HepG2 (cell line): ENCODE measurements around the gene CAMKV. TPM values are rescaled to one million over a fixed set of nuclear protein-coding genes. Genes with fewer than 3 reads are reported as not detected.

Source experiments
- ATAC-seq: fragments of 200-7000 bp; cut with Tn5 transposase; 3 replicates; pipeline ENCODE4 v1.9.1; 2020; ENCODE audit warnings: mild to moderate bottlenecking, moderate library complexity
- BruUV-seq: library from RNA; stranded (reverse); fragments of 400-500 nt; replicated peaks from 2 replicates; lab custom pipeline; 2021; lab: Mats Ljungman, UMichigan
- CTCF ChIA-PET: fragments of 300-600 bp; formaldehyde crosslinking; extraction: SDS; loops from one replicate; lab custom pipeline; 2021; ENCODE audit warnings: low total read pairs, inconsistent platforms, low intra/inter-chr PET ratio; lab: Yijun Ruan, JAX
- POLR2A ChIA-PET: fragments of 350-600 bp; sonication (Branson Sonifier 250); formaldehyde crosslinking; loops from one replicate; lab custom pipeline; 2020; ENCODE audit warnings: antibody characterized with exemption, inconsistent platforms; lab: Yijun Ruan, JAX
- DNase-seq: peaks from one replicate; pipeline ENCODE4 v3.0.0-alpha.2; 2015; ENCODE audit warnings: low spot score
- FAIRE-seq: peaks from 3 replicates; lab custom pipeline; 2011; peaks lifted over from hg19 to GRCh38; lab: Jason Lieb, UNC
- H2AFZ ChIP-seq: one replicate; pipeline ENCODE4 v1.6.1; 2011; ENCODE audit warnings: low read length, inconsistent platforms
- H3K27ac ChIP-seq: fragments of 300-600 bp; 3 replicates; pipeline ENCODE4 v1.8.0; 2011; ENCODE audit warnings: mixed run types, mild to moderate bottlenecking, mixed read lengths, low read length, inconsistent platforms; ENCODE audit not compliant: insufficient read depth; ENCODE audit errors: extremely low read length
- H3K27me3 ChIP-seq, 2 experiments: fragments of 200-600 bp in 1 of 2; 2 replicates in 1 of 2; 3 replicates in 1 of 2; pipeline versions ENCODE4 v1.6.0 to v1.8.0; 2011; ENCODE audit warnings: low read length in 2 of 2, mild to moderate bottlenecking in 2 of 2, moderate library complexity in 2 of 2, inconsistent platforms in 1 of 2; ENCODE audit not compliant: insufficient read depth in 2 of 2, control insufficient read depth in 1 of 2
- H3K36me3 ChIP-seq, 2 experiments: fragments of 200-600 bp in 1 of 2; replicated peaks in 1 of 2; 2 replicates in 1 of 2; 3 replicates in 1 of 2; pipeline versions ENCODE4 v1.5.1 to v1.8.0; 2011; ENCODE audit warnings: low read length in 2 of 2, inconsistent platforms in 1 of 2; ENCODE audit not compliant: insufficient read depth in 2 of 2, control insufficient read depth in 1 of 2
- H3K4me1 ChIP-seq: 2 replicates; pipeline ENCODE4 v1.5.1; 2012; ENCODE audit warnings: low read length, inconsistent platforms; ENCODE audit not compliant: insufficient read depth
- H3K4me2 ChIP-seq: 2 replicates; pipeline ENCODE4 v1.6.0; 2011; ENCODE audit warnings: low read depth, low read length, inconsistent platforms
- H3K4me3 ChIP-seq, 3 experiments: fragments of 200-600 bp in 1 of 3; sonication (generic), shearing (Covaris generic) in 1 of 3; replicated peaks in 1 of 3; 2 replicates each; pipeline ENCODE4 v1.5.1; 2011 to 2016; ENCODE audit warnings: low read length in 3 of 3, inconsistent platforms in 2 of 3, low read depth in 2 of 3, mild to moderate bottlenecking in 2 of 3, control low read depth in 1 of 3, mixed read lengths in 1 of 3; ENCODE audit not compliant: insufficient read depth in 1 of 3
- H3K79me2 ChIP-seq: one replicate; pipeline ENCODE4 v1.6.1; 2011; ENCODE audit warnings: low read length, inconsistent platforms; ENCODE audit not compliant: insufficient read depth
- H3K9ac ChIP-seq: 2 replicates; pipeline ENCODE4 v1.6.0; 2011; ENCODE audit warnings: mild to moderate bottlenecking, low read depth, low read length, inconsistent platforms; ENCODE audit not compliant: insufficient read depth
- H3K9me3 ChIP-seq: 2 replicates; pipeline ENCODE4 v1.5.1; 2012; ENCODE audit warnings: mild to moderate bottlenecking, low read length
- H4K20me1 ChIP-seq: 2 replicates; pipeline ENCODE4 v1.6.0; 2011; ENCODE audit warnings: inconsistent platforms, mild to moderate bottlenecking, low read length, moderate library complexity; ENCODE audit not compliant: insufficient read depth
- E2F5 ChIP-seq: sonication (generic); formaldehyde crosslinking; conservative IDR thresholded peaks from 2 replicates; pipeline ENCODE4 v1.4.0; 2020; ENCODE audit warnings: missing genetic modification reagents
- FOSL2 ChIP-seq: sonication (generic); formaldehyde crosslinking; IDR thresholded peaks from 2 replicates; pipeline ENCODE4 v1.4.0; 2020; ENCODE audit warnings: missing genetic modification reagents
- FOXK2 ChIP-seq: fragments of 450-650 bp; IDR thresholded peaks from 2 replicates; pipeline ENCODE4 v1.6.1; 2016
- RFX1 ChIP-seq: fragments of 450-650 bp; IDR thresholded peaks from 2 replicates; pipeline ENCODE4 v1.6.1; 2017
- RFX3 ChIP-seq: IDR thresholded peaks from 2 replicates; pipeline ENCODE4 v1.6.1; 2016; ENCODE audit warnings: missing biosample characterization, missing genetic modification reagents
- ZFP82 ChIP-seq: sonication (generic); formaldehyde crosslinking; IDR thresholded peaks from 2 replicates; pipeline ENCODE4 v1.5.1; 2020; ENCODE audit warnings: mild to moderate bottlenecking, missing genetic modification reagents, borderline replicate concordance
- WGBS: methylation state at CpG from one replicate; pipeline ENCODE4 v1.1.6; 2017; ENCODE audit warnings: low lambda C conversion rate; 5-methylcytosine and 5-hydroxymethylcytosine counted together
- in situ Hi-C: cut with HindIII; loops from 2 replicates; pipeline ENCODE4 v1.10.0; 2017; ENCODE audit warnings: low pct_unique_long_range_greater_than_20kb; ENCODE audit not compliant: extremely low pct_ligation_motif_present
- intact Hi-C: fragments of 100-400 bp; cut with micrococcal nuclease; formaldehyde crosslinking; loops from one replicate; pipeline ENCODE4 v1.10.0; 2022; ENCODE audit not compliant: unreplicated experiment
- polyA plus RNA-seq, 8 experiments: library from polyadenylated mRNA; depleted of rRNA in 3 of 8; stranded (reverse) in 7 of 8; unstranded in 1 of 8; fragments of >200 nt; fragmentation: Illumina TruSeq in 4 of 8; extraction: Trizol in 4 of 8; gene quantifications; 2 replicates each; pipeline versions ENCODE4 v1.2.1 to v1.2.3, GENCODE V29; 2011 to 2016; ENCODE audit warnings: low read depth in 4 of 8, missing spikeins in 1 of 8, mixed read lengths in 1 of 8; ENCODE audit not compliant: insufficient read depth in 1 of 8
- total RNA-seq, 5 experiments: library from RNA; depleted of rRNA; stranded (reverse); fragments of >200 nt; fragmentation: Illumina TruSeq; extraction: Trizol; gene quantifications; 2 replicates each; pipeline ENCODE4 v1.2.3, GENCODE V29; 2016; ENCODE audit warnings: low read depth in 1 of 5
- TF ChIP-seq, protein P1 (sequence below): sonication (generic); formaldehyde crosslinking; IDR thresholded peaks from 2 replicates; pipeline ENCODE4 v1.5.0; 2020; ENCODE audit warnings: missing genetic modification reagents

CAMKV gene
- total and polyA plus RNA-seq, 2 of the 13 experiments (the other 11 are each of a cell fraction or from before 2014, with no cell fraction given) = 0.13 to 0.15 TPM

GRCh38 chr3:49872801-49873281, 3.1 kb upstream of the CAMKV start:
- Histone ChIP-seq H4K20me1 (no peaks in the 10 kb centered on the region), H3K27me3 (peaks cover 0 to 31% of the 10 kb centered on the region in 2 experiments; a peak in 4 of 5 replicates), H3K4me3 (no peak overlapping the region), H2AFZ (no peak overlapping the region), H3K79me2 (no peaks in the 10 kb centered on the region), H3K9ac (peak overlapping the region; percentile 50), H3K36me3 (no peaks in the 10 kb centered on the region), H3K4me1 (peaks cover 32% of the 10 kb centered on the region), H3K9me3 (no peaks in the 10 kb centered on the region), H3K4me2 (peak overlapping the region; percentile 65), H3K27ac (peak overlapping the region; percentile 10)
- DNase-seq (no peak), ATAC-seq (peak; percentile 13), FAIRE-seq (no peak)
- CTCF ChIA-PET = no interaction called here
- POLR2A ChIA-PET = interaction anchor here (0.9 to 1.6 kb wide), 7 partner anchors 9 to 86 kb away, joined by 3 to 5 read pairs (median 4); partner anchors contain the start of genes INKA1, IP6K1, RBM6 and UBA7
- TF ChIP-seq, protein P1, sequence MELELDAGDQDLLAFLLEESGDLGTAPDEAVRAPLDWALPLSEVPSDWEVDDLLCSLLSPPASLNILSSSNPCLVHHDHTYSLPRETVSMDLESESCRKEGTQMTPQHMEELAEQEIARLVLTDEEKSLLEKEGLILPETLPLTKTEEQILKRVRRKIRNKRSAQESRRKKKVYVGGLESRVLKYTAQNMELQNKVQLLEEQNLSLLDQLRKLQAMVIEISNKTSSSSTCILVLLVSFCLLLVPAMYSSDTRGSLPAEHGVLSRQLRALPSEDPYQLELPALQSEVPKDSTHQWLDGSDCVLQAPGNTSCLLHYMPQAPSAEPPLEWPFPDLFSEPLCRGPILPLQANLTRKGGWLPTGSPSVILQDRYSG (CRISPR knock-in tag) = no peak
- peak; percentile 49; the same call in 1 of the 2 replicates for TF ChIP-seq RFX3
- peak; percentile 73 for TF ChIP-seq RFX1
- no peak for TF ChIP-seq FOXK2
- peak; percentile 9; the same call in 1 of the 2 replicates for TF ChIP-seq FOSL2 (CRISPR knock-in tag)
- WGBS = 60% methylated on average over 3 of the region's 4 CpGs
- in situ Hi-C loops (no loop called here), intact Hi-C loops (loop anchor here (1.0 to 2.0 kb wide), 2 partner anchors 28 to 29 kb away; no protein-coding TSS in a partner anchor)
- BruUV-seq = no TSS peak

DNA sequence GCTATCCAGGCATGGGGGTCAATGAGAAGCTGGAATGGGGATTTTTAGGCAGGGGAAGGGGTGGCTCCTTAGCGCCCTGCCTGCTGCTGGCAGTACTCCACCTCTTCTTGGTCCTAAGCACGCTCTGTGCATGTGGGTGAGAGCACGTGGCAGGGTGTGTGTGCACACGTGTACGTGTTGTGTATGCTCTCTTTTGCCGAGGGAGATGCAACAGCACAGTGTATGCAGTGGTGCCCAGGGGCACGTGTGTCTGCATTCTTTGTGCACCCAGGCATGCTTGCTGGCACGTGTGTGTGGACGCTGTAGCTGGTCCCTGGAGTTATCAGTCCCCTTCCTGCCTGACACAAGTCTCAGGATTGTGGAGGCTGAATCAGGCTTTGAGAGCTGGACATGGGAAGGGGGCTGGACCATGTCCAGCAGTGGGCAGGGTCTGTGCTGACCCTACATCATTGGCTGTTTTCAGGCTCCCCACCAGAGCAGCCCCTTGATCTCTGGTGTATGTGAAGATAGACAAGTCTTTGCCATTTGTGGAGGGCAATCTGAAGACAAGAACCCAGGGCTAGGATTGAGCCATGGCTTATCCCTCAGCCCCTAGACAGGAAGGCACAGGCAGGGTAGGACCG, 1.9 kb upstream of the CAMKV start:
- no peak for ATAC-seq
- CTCF ChIA-PET = no interaction called here
- intact Hi-C loops (loop anchor here (2.0 kb wide), 1 partner anchor 29 kb away; no protein-coding TSS in a partner anchor), in situ Hi-C loops (no loop called here)
- H2AFZ ChIP-seq = no peak overlapping the region
- POLR2A ChIA-PET = interaction anchor here (1.4 kb wide), 1 partner anchor 57 kb away, joined by 4 read pairs; no protein-coding TSS in a partner anchor
- 22% methylated on average over 7 of the region's 10 CpGs for WGBS
- no peaks in the 10 kb centered on the region for H3K9me3 ChIP-seq
- peaks cover 0 to 38% of the 10 kb centered on the region in 2 experiments; a peak in 4 of 5 replicates for H3K27me3 ChIP-seq
- no peak overlapping the region for H3K4me3 ChIP-seq
- DNase-seq = no peak
- BruUV-seq = no TSS peak
- H3K4me1 ChIP-seq = peaks cover 32% of the 10 kb centered on the region
- no peak overlapping the region for H3K9ac ChIP-seq
- 0 out of 2 replicates have a peak overlapping the region, but pooled peaks have one; percentile 2 for H3K4me2 ChIP-seq
- no peaks in the 10 kb centered on the region for H4K20me1 ChIP-seq
- no peak for FAIRE-seq
- H3K79me2 ChIP-seq = no peaks in the 10 kb centered on the region
- no peaks in the 10 kb centered on the region for H3K36me3 ChIP-seq
- H3K27ac ChIP-seq = no peak overlapping the region
- TF ChIP-seq ZFP82 (CRISPR knock-in tag) (no peak), E2F5 (CRISPR knock-in tag) (no peak)
